G401.6 (cell line): Measurements from ENCODE around the gene CTAG2.
"Not testable (repeated sequence)": the region's sequence is repeated elsewhere in the genome, so short reads cannot be mapped to it uniquely, and the experiment has no call there.

Source experiments
- FAIRE-seq: peaks from 2 replicates; lab custom pipeline; 2012; peaks lifted over from hg19 to GRCh38; lab: Jason Lieb, UNC

CTAG2 gene

GRCh38 chrX:154645745-154646378 lies 7.5 kb downstream of the CTAG2 start:
- FAIRE-seq: not testable (repeated sequence)

DNA sequence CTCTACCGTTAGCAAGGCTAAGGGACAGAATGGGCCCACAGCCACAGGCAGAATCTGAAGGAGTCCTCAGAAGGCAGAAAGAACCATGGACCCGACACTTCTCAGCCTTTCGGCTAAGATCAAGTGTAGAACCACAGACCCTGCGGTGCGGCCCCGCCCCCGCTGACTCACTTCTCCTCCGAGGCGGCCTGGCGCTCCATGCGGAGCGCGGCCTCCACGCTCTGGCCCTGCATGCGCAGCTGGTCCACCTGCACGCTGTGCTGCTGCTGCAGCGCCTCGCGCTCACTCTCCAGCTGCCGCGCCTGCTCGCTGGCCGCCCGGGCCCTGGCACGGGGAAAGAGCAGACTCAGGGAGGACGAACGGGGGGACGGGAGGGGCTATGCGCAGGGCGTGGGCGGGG lies 9.7 kb downstream of the CTAG2 start:
- not testable (repeated sequence) for FAIRE-seq

- FAIRE-seq: not testable (repeated sequence)
These were observed 11.6 kb downstream of the CTAG2 start for GRCh38 chrX:154641740-154642139.

DNA sequence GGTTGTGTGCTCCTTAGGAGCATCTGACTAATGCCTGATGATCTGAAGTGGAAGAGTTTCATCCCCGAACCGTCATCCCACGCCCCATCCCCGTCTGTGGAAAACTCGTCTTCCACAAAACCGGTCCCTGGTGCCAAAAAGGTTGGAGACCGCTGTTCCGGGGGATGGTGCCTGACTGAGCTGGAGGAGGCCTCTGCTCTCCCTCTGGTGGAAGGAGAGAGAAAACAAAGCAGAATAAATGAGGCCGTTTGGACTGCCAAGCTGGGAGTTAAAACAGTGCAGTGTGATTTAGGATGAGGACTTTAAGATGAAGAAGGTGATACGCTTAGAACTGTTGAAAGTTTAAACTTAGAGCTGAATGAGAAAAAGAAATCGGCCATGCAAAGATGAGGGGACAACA lies 19.7 kb downstream of the CTAG2 start:
- FAIRE-seq: not testable (repeated sequence)

DNA sequence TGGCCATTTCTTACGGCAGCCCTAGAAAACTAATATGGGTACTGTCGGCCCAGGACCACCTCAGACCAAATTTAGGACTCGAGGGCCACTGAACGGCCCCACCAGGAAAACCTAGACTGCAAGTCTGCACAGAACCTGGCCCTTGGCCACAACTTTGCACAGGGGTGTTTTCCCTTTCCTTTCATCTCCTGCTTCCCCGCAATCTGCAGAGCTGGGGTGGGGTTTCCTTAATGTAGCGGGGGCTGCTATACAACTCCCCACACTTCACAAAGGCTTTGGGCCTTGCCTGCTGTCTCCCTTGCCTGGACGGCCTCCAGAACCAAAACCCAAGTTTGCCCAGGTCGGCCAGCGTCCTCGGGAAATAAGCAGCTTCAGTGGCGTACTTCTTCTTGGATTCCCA lies 22.4 kb downstream of the CTAG2 start:
- not testable (repeated sequence) for FAIRE-seq

- not testable (repeated sequence) for FAIRE-seq
These were observed 24.4 kb downstream of the CTAG2 start for GRCh38 chrX:154628960-154629359.

DNA sequence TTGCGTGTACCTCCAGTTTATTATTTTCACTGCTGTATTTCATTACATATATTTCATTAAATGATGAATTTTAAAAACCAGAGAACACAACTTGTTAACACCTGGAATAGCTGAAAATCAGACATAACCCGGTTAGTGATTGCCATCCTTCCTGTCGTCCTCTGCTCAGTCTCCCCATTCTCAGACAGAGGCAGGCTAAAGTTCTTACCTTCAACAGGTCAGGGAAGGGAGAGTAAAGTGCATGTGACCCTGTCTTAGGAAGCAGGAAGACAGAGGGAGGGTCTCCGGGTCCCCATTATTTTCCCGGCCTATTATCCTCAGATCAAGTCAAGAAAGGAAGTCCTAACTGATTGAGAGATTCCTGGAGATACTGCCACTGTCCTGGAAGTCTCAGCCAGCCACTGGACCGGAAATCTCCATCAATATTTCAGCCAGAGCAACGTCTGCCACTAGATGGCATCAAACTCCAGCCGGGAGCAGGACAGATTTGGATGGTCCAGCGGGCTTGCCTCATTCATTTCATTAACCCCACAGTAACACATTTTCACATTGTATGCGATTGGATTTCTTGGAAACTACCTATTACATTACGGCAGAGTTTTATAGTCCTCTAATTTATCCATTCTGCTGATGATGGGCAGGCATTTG lies 32.5 kb downstream of the CTAG2 start:
- FAIRE-seq: not testable (repeated sequence)

DNA sequence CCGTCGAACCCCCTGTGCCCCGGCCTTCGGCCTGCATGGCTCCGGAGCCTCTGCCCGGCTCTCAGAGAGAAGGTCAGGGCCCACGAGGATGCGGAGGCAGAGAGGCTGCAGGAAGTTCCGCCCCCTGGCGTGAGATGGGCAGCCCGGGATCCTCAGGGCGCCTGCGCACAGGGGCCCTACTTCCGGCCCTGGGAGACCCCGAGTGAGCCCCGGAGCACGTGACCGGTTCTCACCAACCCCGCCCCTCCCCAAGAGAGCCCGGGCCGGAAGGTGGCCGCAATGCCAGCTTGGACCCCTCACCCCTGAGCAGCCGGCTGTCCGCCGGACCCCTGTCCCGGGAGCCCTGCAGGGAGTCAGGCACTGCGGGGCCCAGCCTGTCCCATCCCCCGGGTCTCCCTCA lies 34.2 kb downstream of the CTAG2 start, which contains the start of gene CTAG1B:
Gene CTAG1B, minus strand, starts transcription at position 101 of the 400 bp plus-strand sequence. Its CDS starts 64 bp downstream, at position 37.
- not testable (repeated sequence) for FAIRE-seq

GRCh38 chrX:154613586-154613985 lies 39.8 kb downstream of the CTAG2 start:
- peak; percentile 91 for FAIRE-seq

DNA sequence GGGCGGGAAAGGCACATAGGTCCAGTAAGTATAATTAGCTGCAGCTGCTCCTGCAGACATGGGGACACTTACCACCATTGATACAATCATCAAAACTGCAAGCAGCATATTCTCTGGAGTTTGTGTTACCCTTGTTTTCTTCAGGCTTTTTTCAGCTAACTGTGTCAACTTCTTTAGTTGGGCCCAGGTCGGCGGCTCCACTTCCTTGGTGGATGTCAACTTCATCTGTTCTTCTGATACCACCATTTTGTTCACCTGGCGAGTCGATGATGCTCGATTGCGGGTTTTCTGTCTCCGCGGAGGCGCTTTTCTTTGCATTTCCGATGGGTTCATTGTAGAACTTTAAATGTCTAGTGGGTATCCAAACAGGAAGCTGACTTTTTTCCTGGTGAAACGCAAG lies 42.2 kb downstream of the CTAG2 start:
- not testable (repeated sequence) for FAIRE-seq

DNA sequence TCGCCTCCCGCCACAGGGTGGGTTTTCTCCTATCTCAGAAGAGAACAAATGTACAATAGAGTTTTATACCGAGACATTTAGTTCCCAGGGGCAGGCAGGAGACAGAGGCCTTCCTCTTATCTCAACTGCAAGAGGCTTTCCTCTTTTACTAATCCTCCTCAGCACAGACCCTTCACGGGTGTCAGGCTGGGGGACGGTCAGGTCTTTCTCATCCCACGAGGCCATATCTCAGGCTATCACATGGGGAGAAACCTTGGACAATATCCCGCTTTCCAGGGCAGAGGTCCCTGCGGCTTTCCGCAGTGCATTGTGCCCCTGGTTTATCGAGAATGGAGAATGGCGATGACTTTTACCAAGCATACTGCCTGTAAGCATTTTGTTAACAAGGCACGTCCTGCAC lies 44.6 kb downstream of the CTAG2 start:
- FAIRE-seq: not testable (repeated sequence)

- not testable (repeated sequence) for FAIRE-seq
These were observed 45.4 kb downstream of the CTAG2 start for GRCh38 chrX:154607976-154608375.

DNA sequence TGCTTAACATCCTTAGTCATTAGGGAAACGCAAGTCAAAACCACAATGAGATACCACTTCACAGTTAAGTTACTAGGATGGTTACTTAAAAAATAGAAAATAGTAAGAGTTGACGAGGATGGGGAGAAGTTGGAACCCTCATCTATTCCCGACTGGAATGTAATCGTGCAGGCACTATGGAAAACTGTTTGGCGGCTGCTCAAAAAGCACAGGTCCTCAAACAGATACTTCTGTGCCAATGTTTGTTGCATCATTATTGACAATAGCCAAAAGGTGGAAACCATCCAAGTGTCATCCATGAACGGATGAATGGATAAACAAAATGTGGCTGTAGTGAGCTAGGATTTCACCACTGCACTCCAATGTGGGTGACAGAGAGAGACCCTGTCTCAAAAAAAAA lies 46.0 kb downstream of the CTAG2 start:
- no peak for FAIRE-seq

DNA sequence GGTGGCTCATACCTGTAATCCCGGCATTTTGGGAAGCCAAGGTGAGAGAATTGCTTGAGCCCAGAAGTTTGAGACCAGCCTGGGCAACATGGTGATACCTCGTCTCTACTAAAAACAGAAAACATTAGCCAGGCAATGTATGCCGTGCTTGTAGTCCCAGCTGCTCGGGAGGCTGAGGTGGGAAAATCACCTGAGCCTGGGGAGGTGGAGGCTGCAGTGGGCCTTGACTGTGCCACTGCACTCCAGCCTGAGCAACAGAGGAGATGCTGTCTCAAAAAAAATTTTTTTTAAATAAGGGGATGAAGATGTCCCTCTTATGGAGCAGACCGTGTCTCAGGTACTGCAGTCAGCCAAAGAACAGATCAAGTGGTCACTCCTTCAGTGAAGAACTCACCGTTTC lies 47.8 kb downstream of the CTAG2 start:
- FAIRE-seq: no peak

- FAIRE-seq: no peak
These were observed 49.6 kb downstream of the CTAG2 start for GRCh38 chrX:154603438-154604430.

GRCh38 chrX:154602766-154603437 lies 50.5 kb downstream of the CTAG2 start:
- no peak for FAIRE-seq

DNA sequence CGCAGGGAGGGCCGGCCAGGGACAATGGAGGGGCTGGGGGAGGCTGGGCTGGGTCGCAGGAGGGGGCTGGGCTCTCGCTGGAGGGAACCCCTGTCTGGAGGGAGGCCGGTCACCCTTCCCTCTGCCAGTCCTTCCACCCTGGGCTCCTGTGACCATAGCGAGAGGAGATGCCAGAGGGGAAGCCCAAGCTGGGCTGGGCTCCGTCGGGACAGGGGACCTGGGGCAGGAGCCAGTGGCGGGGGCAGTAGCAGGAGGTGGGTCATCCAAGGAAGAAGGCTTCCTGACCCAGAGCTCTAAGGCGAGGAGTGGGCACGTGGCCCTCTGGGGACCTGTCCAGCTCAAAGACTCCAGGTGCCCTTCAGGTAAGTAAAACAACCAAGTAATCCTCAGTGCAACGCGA lies 51.2 kb downstream of the CTAG2 start:
- no peak for FAIRE-seq
